CD14-positive monocyte (primary cell): ENCODE data around the gene SELENBP1. TPM values are rescaled to one million over a fixed set of nuclear protein-coding genes. Genes with fewer than 3 reads are reported as not detected.
A peak's percentile ranks its signal among the peaks of the same experiment; 100 is the strongest.

Experiments
- DNase-seq, 3 donors: peaks; one replicate each; pipeline ENCODE4 v3.0.0-alpha.2; 2011 to 2022
- H2AFZ ChIP-seq: 2 replicates; pipeline ENCODE4 v1.6.0; 2012; ENCODE audit warnings: mild to moderate bottlenecking, low read depth, low read length, inconsistent platforms; ENCODE audit not compliant: insufficient read depth, poor library complexity, severe bottlenecking
- H3K27ac ChIP-seq, 2 donors: 1 replicate in 1 of 2; 2 replicates in 1 of 2; pipeline ENCODE4 v1.5.1; 2012 to 2013; ENCODE audit warnings: low read length in 2 of 2, control low read depth in 1 of 2, inconsistent platforms in 1 of 2, low read depth in 1 of 2, mild to moderate bottlenecking in 1 of 2
- H3K27me3 ChIP-seq, 2 donors: one replicate each; pipeline versions ENCODE4 v1.6.0 to v1.6.1; 2011 to 2013; ENCODE audit warnings: low read length in 2 of 2; ENCODE audit not compliant: control insufficient read depth in 2 of 2, insufficient read depth in 2 of 2
- H3K36me3 ChIP-seq, 2 donors: replicated peaks in 1 of 2; 1 replicate in 1 of 2; 2 replicates in 1 of 2; pipeline versions ENCODE4 v1.5.1 to v1.6.1; 2012 to 2013; ENCODE audit warnings: low read length in 2 of 2, control low read depth in 1 of 2, inconsistent platforms in 1 of 2, mild to moderate bottlenecking in 1 of 2; ENCODE audit not compliant: insufficient read depth in 2 of 2, control insufficient read depth in 1 of 2
- H3K4me1 ChIP-seq, 2 donors: 1 replicate in 1 of 2; 2 replicates in 1 of 2; pipeline versions ENCODE4 v1.5.1 to v1.6.1; 2012 to 2013; ENCODE audit warnings: low read length in 2 of 2, control low read depth in 1 of 2, inconsistent platforms in 1 of 2, mild to moderate bottlenecking in 1 of 2, moderate library complexity in 1 of 2; ENCODE audit not compliant: insufficient read depth in 2 of 2, control insufficient read depth in 1 of 2
- H3K4me2 ChIP-seq: replicated peaks from 2 replicates; pipeline ENCODE3; 2012; ENCODE audit warnings: low read length, moderate library complexity, mild to moderate bottlenecking; ENCODE audit not compliant: poor library complexity, severe bottlenecking; ENCODE audit errors: extremely low read depth
- H3K4me3 ChIP-seq, 3 experiments: fragments of 200-600 bp in 1 of 3; sonication (generic) in 1 of 3; replicated peaks in 1 of 3; 1 replicate in 2 of 3; 2 replicates in 1 of 3; pipeline ENCODE4 v1.5.1; 2011 to 2013; ENCODE audit warnings: low read length in 3 of 3, mild to moderate bottlenecking in 3 of 3, control low read depth in 2 of 3, low read depth in 2 of 3, inconsistent platforms in 1 of 3, moderate library complexity in 1 of 3
- H3K79me2 ChIP-seq: 2 replicates; pipeline ENCODE4 v1.6.0; 2012; ENCODE audit warnings: mild to moderate bottlenecking, control low read depth, inconsistent platforms, low read length, moderate library complexity; ENCODE audit not compliant: insufficient read depth
- H3K9ac ChIP-seq: 2 replicates; pipeline ENCODE4 v1.6.0; 2017; ENCODE audit warnings: low read length, mild to moderate bottlenecking; ENCODE audit not compliant: insufficient read depth, poor library complexity, severe bottlenecking
- H3K9me3 ChIP-seq, 2 donors: replicated peaks in 1 of 2; 1 replicate in 1 of 2; 2 replicates in 1 of 2; pipeline versions ENCODE4 v1.5.1 to v1.6.1; 2012 to 2013; ENCODE audit warnings: low read length in 2 of 2, control low read depth in 1 of 2; ENCODE audit not compliant: control insufficient read depth in 1 of 2, insufficient read depth in 1 of 2
- H4K20me1 ChIP-seq: 2 replicates; pipeline ENCODE4 v1.6.0; 2012; ENCODE audit warnings: mild to moderate bottlenecking, low read length, control low read depth, moderate library complexity; ENCODE audit not compliant: insufficient read depth
- H3K27ac Mint-ChIP-seq, 7 donors: one replicate each; pipeline ENCODE4 v1.8.0; 2020; ENCODE audit warnings: mild to moderate bottlenecking in 7 of 7, mixed read lengths in 7 of 7, moderate library complexity in 6 of 7, inconsistent platforms in 2 of 7
- H3K27me3 Mint-ChIP-seq, 3 donors: one replicate each; pipeline ENCODE4 v1.8.0; 2021 to 2022; ENCODE audit warnings: low read depth in 3 of 3, mild to moderate bottlenecking in 3 of 3, mixed read lengths in 3 of 3, moderate library complexity in 3 of 3, inconsistent platforms in 1 of 3
- H3K36me3 Mint-ChIP-seq, 2 donors: one replicate each; pipeline ENCODE4 v1.8.0; 2020; ENCODE audit warnings: mixed read lengths in 2 of 2, inconsistent platforms in 1 of 2, mild to moderate bottlenecking in 1 of 2
- H3K4me1 Mint-ChIP-seq: one replicate; pipeline ENCODE4 v1.8.0; 2020; ENCODE audit warnings: mild to moderate bottlenecking, mixed read lengths
- H3K4me3 Mint-ChIP-seq, 2 donors: one replicate each; pipeline ENCODE4 v1.8.0; 2020; ENCODE audit warnings: mild to moderate bottlenecking in 2 of 2, mixed read lengths in 2 of 2, moderate library complexity in 1 of 2
- H3K9me3 Mint-ChIP-seq, 7 donors: one replicate each; pipeline ENCODE4 v1.8.0; 2020 to 2022; ENCODE audit warnings: mixed read lengths in 7 of 7, mild to moderate bottlenecking in 6 of 7, moderate library complexity in 6 of 7, inconsistent platforms in 2 of 7
- CTCF ChIP-seq: fragments of 200-600 bp; IDR thresholded peaks from one replicate; pipeline ENCODE4 v1.8.0; 2022; ENCODE audit warnings: antibody characterized with exemption, mild to moderate bottlenecking
- WGBS: methylation state at CpG from one replicate; pipeline ENCODE4 v1.1.5; 2013; ENCODE audit warnings: missing lambda C conversion rate; ENCODE audit not compliant: insufficient coverage; 5-methylcytosine and 5-hydroxymethylcytosine counted together
- intact Hi-C, 2 donors: fragments of 100-400 bp; cut with micrococcal nuclease; formaldehyde crosslinking; loops; one replicate each; pipeline versions ENCODE4 v1.15.0 to v1.15.1; 2023
- polyA plus RNA-seq, 3 donors: library from polyadenylated mRNA; depleted of rRNA in 1 of 3; unstranded in 2 of 3; stranded (reverse) in 1 of 3; fragments of 300-500 nt in 2 of 3; fragments of >200 nt in 1 of 3; fragmentation: Illumina TruSeq in 2 of 3; gene quantifications; 1 replicate in 2 of 3; 2 replicates in 1 of 3; pipeline ENCODE4 v1.2.3, GENCODE V29; 2012 to 2021

The SELENBP1 gene
- polyA plus RNA-seq, 3 donors = 0.61 to 0.79 TPM; not detected in 1

GRCh38 chr1:151315565-151316235 is 56.8 kb downstream of the SELENBP1 start:
- Histone ChIP-seq H3K9ac (no peak overlapping the region), H3K4me2 (no peak overlapping the region), H3K4me3 (no peak overlapping the region), H2AFZ (no peak overlapping the region), H3K79me2 (peaks cover 77% of the 10 kb centered on the region), H3K27me3 (no peaks in the 10 kb centered on the region), H3K36me3 (peaks cover 88 to 92% of the 10 kb centered on the region in 2 donors), H3K4me1 (peaks cover 18% of the 10 kb centered on the region in 2 donors), H3K27ac (peak overlapping the region in 1 of 2 donors; percentile 48), H4K20me1 (peaks cover 83% of the 10 kb centered on the region), H3K9me3 (no peaks in the 10 kb centered on the region)
- Mint-ChIP-seq H3K4me3 (no peak overlapping the region), H3K27me3 (no peaks in the 10 kb centered on the region), H3K4me1 (peaks cover 21% of the 10 kb centered on the region), H3K36me3 (peaks cover 75 to 88% of the 10 kb centered on the region in 2 donors), H3K9me3 (peaks cover 0 to 3% (median 0%) of the 10 kb centered on the region in 7 donors), H3K27ac (peak overlapping the region; percentile 7 to 88 (median 69))
- WGBS = 89% methylated on average over 17 of the region's 17 CpGs
- intact Hi-C loops = no loop called here
- no peak for TF ChIP-seq CTCF
- DNase-seq = no peak

Other genes starting within 250 kb of the SELENBP1 start
- gene SEMA6C, start 226.1 kb downstream of the SELENBP1 start, polyA plus RNA-seq = 1 to 10 TPM in 1 of 3 donors, under 1 TPM in 2; 0.39 to 1.4 (median 0.97) TPM
- 100 to 1,000 TPM in 2 of 3 donors, 10 to 100 TPM in 1; 50.3 to 104 (median 103) TPM for gene TNFAIP8L2, start 216.1 kb downstream of the SELENBP1 start, polyA plus RNA-seq
- gene LYSMD1, start 206.8 kb downstream of the SELENBP1 start, polyA plus RNA-seq = under 1 TPM in 2 of 3 donors, not detected in 1; 0.16 to 0.24 TPM
- gene SCNM1, start 206.6 kb downstream of the SELENBP1 start, polyA plus RNA-seq = 100 to 1,000 TPM in 2 of 3 donors, 10 to 100 TPM in 1; 74.9 to 110 (median 103) TPM
- gene TMOD4, start 196.7 kb downstream of the SELENBP1 start, polyA plus RNA-seq = 1 to 10 TPM in 1 of 3 donors, not detected in 2; 2.0 TPM
- gene VPS72, start 182.5 kb downstream of the SELENBP1 start, polyA plus RNA-seq = 10 to 100 TPM; 30.4 to 43.3 (median 37.7) TPM
- 10 to 100 TPM; 10.8 to 47.7 (median 11.7) TPM for gene PIP5K1A, start 174.2 kb downstream of the SELENBP1 start, polyA plus RNA-seq
- gene PSMD4, start 118.0 kb downstream of the SELENBP1 start, polyA plus RNA-seq = 100 to 1,000 TPM; 232 to 266 (median 252) TPM
- gene ZNF687, start 90.4 kb downstream of the SELENBP1 start, polyA plus RNA-seq = 10 to 100 TPM in 1 of 3 donors, 1 to 10 TPM in 2; 1.3 to 26.5 (median 1.8) TPM
- gene PI4KB, start 45.3 kb downstream of the SELENBP1 start, polyA plus RNA-seq = 100 to 1,000 TPM in 1 of 3 donors, 10 to 100 TPM in 2; 37.8 to 148 (median 50.3) TPM
- 10 to 100 TPM; 39.3 to 66.3 (median 43.5) TPM for gene RFX5, start 25.5 kb downstream of the SELENBP1 start, polyA plus RNA-seq
- gene PSMB4, start 26.9 kb upstream of the SELENBP1 start, polyA plus RNA-seq = 100 to 1,000 TPM in 1 of 3 donors, 10 to 100 TPM in 2; 69.6 to 316 (median 85.6) TPM
- 10 to 100 TPM in 1 of 3 donors, 1 to 10 TPM in 1, under 1 TPM in 1; 0.75 to 41.7 (median 1.8) TPM for gene POGZ, start 86.8 kb upstream of the SELENBP1 start, polyA plus RNA-seq
- gene CGN, start 138.7 kb upstream of the SELENBP1 start, polyA plus RNA-seq = not detected
- gene TUFT1, start 167.6 kb upstream of the SELENBP1 start, polyA plus RNA-seq = 1 to 10 TPM; 1.5 to 1.7 (median 1.6) TPM
- 10 to 100 TPM; 40.1 to 57.1 (median 47.6) TPM for gene SNX27, start 239.3 kb upstream of the SELENBP1 start, polyA plus RNA-seq